ENCODE measurements around the gene SMIM29.
"Not testable (repeated sequence)": the region's sequence is repeated elsewhere in the genome, so short reads cannot be mapped to it uniquely, and the experiment has no call there.

Gene SMIM29

GRCh38 chr6:34260576-34261267, 11.9 kb upstream of the SMIM29 start:
- no peaks in the 10 kb centered on the region for H3K27me3 ChIP-seq (replicated peaks; ENCODE audit: control insufficient read depth, insufficient read depth, low read length)
- no peak for TF ChIP-seq CTCF (IDR thresholded peaks at IDR 0.05; ENCODE audit: insufficient read depth, low read length, poor library complexity, severe bottlenecking)
- H3K4me3 ChIP-seq (replicated peaks; ENCODE audit: low read depth, low read length): no peak overlapping the region
- no peaks in the 10 kb centered on the region for H3K36me3 ChIP-seq (ENCODE audit: control insufficient read depth, insufficient read depth, low read length)
- no peak for DNase-seq (ENCODE audit: extremely low read depth, insufficient read length)

GRCh38 chr6:34259529-34260069, 10.8 kb upstream of the SMIM29 start:
- Histone ChIP-seq H3K4me3 (replicated peaks; ENCODE audit: low read depth, low read length) (no peak overlapping the region), H3K27me3 (replicated peaks; ENCODE audit: control insufficient read depth, insufficient read depth, low read length) (no peaks in the 10 kb centered on the region), H3K36me3 (ENCODE audit: control insufficient read depth, insufficient read depth, low read length) (no peaks in the 10 kb centered on the region)
- DNase-seq (ENCODE audit: extremely low read depth, insufficient read length): no peak
- TF ChIP-seq CTCF (IDR thresholded peaks at IDR 0.05; ENCODE audit: insufficient read depth, low read length, poor library complexity, severe bottlenecking): no peak

- not testable (repeated sequence) for DNase-seq (ENCODE audit: extremely low read depth, insufficient read length); H3K4me3 ChIP-seq (replicated peaks; ENCODE audit: low read depth, low read length); H3K36me3 ChIP-seq (ENCODE audit: control insufficient read depth, insufficient read depth, low read length); H3K27me3 ChIP-seq (replicated peaks; ENCODE audit: control insufficient read depth, insufficient read depth, low read length)
Measured at GRCh38 chr6:34252395-34252794, 3.6 kb upstream of the SMIM29 start.

GRCh38 chr6:34249469-34250261, 859 bp upstream of the SMIM29 start:
- no peak for TF ChIP-seq CTCF (IDR thresholded peaks at IDR 0.05; ENCODE audit: insufficient read depth, low read length, poor library complexity, severe bottlenecking)
- peak overlapping the region; percentile 89 for H3K4me3 ChIP-seq (replicated peaks; ENCODE audit: low read depth, low read length)

GRCh38 chr6:34248198-34248726, 544 bp downstream of the SMIM29 start:
- DNase-seq (ENCODE audit: extremely low read depth, insufficient read length): peak; percentile 70
- Histone ChIP-seq H3K4me3 (replicated peaks; ENCODE audit: low read depth, low read length) (peak overlapping the region; percentile 88), H3K27me3 (replicated peaks; ENCODE audit: control insufficient read depth, insufficient read depth, low read length) (no peaks in the 10 kb centered on the region), H3K36me3 (ENCODE audit: control insufficient read depth, insufficient read depth, low read length) (peaks cover 11% of the 10 kb centered on the region)
- no peak for TF ChIP-seq CTCF (IDR thresholded peaks at IDR 0.05; ENCODE audit: insufficient read depth, low read length, poor library complexity, severe bottlenecking)

More at GRCh38 chr6:34249469-34250261, 859 bp upstream of the SMIM29 start:
- DNase-seq (ENCODE audit: extremely low read depth, insufficient read length): no peak
- Histone ChIP-seq H3K36me3 (ENCODE audit: control insufficient read depth, insufficient read depth, low read length) (peaks cover 2% of the 10 kb centered on the region), H3K27me3 (replicated peaks; ENCODE audit: control insufficient read depth, insufficient read depth, low read length) (no peaks in the 10 kb centered on the region)
